GM20431 (cell line): Measurements from ENCODE around the gene EXOSC9.

Experiments
- in situ Hi-C: fragments of 300-500 bp; cut with MseI, MboI; formaldehyde crosslinking; loops from one replicate; pipeline ENCODE4 v1.15.0; 2020; ENCODE audit warnings: low sequenced_read_pairs; ENCODE audit not compliant: unreplicated experiment

EXOSC9 gene

GRCh38 chr4:121788896-121789295 is 12.2 kb upstream of the EXOSC9 start:
- in situ Hi-C loops: no loop called here

DNA sequence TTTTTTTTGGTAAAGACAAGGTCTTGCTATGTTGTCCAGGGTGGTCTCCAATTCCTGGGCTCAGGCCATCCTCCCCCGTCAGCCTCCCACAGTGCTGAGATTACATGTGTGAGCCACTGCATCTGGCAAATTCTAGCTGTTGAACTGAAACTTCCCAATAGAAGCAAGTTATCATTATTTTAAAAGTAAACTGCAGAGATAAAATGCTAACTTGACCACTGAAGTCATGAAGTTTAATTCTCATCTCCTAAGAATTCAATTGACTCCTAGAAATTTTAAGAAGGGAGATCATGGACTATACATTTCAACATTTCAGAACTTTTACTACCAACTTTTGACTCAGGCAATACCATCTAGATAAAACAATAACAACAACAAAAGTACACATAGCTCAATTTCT is 11.7 kb upstream of the EXOSC9 start:
- in situ Hi-C loops: no loop called here

DNA sequence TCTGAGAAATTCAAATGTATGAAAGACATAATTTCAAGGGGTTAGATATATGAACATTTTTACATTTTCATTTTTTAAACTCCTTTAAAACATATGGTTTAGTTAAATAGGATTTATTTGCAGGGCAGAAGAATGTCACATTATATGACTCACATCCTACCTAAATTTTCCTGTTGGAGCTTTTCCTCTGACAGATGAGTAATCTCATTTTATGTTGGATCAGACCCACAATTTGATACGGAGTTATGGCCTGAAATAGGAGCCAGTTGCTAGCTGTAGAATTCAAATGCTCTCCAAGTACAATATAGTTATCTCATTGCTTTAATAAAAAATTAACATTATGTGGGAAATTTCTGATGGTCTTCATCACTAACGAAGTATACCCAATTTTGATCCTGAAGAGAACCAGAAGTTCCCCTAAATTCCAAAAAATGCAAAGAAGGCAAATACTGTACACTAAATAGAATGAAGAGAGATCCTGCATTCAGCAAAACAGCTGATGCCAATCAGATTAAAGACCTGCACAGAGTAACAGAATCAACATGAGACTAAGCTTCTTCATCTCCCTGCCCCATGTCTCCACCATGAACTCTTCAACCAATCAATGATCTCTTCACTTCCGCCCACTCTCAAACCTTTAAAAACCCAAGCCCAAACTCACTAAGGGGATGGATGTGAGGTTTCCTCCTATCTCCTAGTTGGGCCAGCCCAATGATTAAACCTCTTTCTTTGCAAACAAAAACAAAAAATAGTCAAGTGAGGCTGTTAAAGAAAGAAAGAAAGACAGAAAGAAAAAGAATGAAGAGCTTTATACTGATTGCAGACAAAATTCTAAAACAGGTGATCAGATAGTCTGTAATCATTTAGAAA is 10.9 kb upstream of the EXOSC9 start:
- in situ Hi-C loops: no loop called here

DNA sequence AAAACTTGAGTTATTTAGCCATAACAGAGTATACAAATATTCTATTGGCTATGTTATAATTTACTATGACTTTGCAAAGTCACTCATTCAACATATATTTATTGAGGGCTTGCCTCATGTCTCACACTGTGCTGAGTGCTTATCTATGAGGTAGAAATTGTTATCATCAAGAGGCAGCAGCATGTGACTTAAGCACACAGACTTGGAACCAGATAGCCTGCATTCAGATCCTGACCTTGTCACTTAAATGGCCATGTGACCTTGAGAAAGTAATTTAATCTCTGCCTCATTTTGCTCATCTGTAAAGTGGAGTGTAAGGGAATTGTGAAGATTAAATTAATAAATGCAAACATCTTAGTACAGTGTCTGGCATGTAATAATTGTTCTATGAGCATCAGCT is 10.1 kb upstream of the EXOSC9 start:
- in situ Hi-C loops: no loop called here

GRCh38 chr4:121791481-121791880 is 9.6 kb upstream of the EXOSC9 start:
- in situ Hi-C loops: no loop called here

GRCh38 chr4:121792966-121793365 is 8.2 kb upstream of the EXOSC9 start:
- in situ Hi-C loops: no loop called here

DNA sequence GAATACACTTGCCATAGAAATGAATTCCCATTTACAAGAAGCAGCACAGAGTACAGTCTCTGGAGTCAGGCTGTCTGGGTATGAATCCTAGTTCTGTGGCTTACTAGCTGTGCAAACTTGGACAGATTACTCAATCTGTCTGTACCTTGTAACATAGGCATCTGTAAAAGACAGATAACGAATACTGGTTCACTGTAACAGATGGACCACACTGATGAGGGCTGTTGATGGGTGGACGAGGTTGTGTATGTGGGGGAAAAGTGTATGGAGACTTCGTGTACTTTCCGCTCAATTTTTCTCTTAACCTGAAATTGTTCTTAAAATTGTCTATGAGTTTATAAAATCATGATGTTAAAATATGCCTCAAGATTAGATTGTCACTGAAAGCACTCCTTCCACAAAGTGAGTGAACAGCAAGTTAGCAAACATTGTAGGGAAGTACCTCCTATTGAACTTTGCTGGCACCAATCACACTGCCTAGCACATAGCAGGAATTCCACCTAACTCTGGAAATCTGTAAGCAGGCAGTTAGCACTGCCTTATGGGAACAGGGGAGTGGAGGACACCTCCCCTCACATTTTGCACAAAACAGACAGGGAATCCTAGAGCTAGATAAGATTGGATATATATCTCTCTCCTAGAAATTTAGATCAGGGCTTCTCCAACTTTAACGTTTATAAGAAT is 6.5 kb upstream of the EXOSC9 start:
- in situ Hi-C loops: no loop called here

DNA sequence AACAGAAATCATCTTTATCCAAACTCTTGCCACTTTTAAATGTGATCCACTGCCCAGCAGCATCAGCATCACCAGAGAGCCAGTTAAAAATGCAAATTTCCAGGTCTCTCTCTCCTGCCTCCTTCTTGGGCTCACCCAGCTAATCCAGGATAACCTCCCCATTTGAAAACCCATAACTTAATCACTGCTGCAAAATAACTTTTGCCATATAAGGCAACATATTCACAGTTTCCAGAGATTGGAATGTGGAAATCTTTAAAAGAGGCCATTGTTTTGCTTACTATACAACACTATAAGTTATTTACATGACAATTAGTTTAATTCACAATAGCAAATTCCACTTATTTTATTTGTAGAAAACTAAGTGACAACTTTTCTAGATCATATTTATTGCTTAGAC is 4.8 kb upstream of the EXOSC9 start:
- in situ Hi-C loops: no loop called here

- in situ Hi-C loops: no loop called here
Measured at GRCh38 chr4:121799208-121799823, 1.8 kb upstream of the EXOSC9 start.

DNA sequence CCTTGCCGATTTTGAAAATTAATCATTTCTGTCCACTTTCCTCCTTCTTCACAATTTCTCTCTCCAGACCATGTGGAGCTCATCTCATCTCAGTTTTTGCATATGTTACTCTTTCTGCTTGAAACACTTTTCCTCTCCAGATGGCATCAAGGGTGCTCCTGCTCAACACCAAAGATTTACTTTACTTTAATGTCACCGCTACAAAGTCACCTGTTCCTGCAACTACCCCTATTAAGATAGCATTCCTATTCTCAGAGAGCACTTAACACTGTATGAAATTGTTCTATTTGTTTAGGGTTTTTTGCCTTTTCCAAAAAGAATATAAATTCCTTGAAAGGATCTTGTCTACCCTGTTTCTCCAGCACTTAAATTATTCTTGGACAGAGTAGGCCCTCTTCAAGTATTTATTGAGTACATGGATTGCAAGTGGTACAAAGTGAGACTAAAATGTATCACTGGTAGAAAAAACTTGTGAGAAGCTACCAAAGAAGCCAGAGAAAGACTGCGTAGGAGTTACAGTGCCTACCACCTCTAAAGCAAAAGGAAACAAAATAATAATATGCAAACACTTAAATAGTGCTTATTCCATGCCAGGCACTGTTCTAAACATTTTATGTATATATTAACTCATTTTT is 1.1 kb upstream of the EXOSC9 start:
- in situ Hi-C loops: no loop called here

DNA sequence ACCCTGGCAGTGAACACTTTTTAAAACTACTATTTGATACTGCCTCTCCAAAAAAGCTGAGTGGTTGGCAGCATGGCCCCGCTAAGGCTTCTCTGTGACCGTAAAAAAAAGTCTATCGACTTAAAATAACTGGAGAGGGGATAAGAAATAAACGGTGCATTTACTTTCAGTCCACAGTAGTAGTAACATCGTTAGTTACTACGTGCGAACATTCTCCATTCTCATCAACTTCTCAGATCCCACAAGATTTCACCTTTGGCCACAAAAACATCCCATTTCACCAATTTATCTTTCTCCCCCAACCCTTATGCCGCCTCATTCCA is 524 bp upstream of the EXOSC9 start:
- in situ Hi-C loops: no loop called here

DNA sequence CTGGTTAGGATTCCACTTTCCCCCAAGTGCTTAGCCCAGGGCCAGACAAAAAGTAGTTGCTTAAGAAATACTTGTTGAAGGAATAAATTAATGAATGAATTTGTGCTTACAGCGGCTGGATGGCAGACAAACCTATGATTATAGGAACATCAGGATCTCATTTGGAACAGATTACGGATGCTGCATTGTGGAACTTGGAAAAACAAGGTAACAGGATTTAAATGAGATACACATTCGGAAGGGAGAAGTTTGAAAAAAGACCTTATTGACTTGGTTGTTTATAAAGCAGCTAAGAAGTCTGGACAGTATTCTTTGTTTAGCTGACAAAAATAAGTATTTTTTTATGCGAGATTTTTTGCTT is 572 bp downstream of the EXOSC9 start:
- in situ Hi-C loops: no loop called here

- in situ Hi-C loops: no loop called here
Measured at GRCh38 chr4:121806411-121806810, 5.3 kb downstream of the EXOSC9 start.

GRCh38 chr4:121811122-121811521 is 10.0 kb downstream of the EXOSC9 start:
- in situ Hi-C loops: no loop called here

- in situ Hi-C loops: no loop called here
Measured at GRCh38 chr4:121814756-121815155, 13.6 kb downstream of the EXOSC9 start.

DNA sequence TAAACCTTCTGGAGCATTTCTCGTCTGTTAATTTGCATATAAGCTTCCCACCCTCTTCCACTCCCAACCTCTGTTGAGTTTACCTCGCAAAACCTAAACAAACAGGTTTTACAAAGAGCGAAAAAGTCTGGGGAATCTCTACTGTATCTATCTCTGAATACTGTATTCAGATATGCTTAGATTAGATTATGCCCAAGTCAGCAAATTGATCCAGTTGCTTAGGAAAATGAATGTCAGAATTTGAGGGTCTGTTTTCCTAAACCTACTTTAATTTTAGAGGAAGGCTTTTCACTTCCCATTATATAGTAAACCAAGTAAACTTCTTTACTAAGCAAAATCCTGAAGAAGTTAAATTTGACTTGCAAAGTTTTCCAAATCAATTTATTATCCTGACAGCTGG is 15.9 kb downstream of the EXOSC9 start:
- in situ Hi-C loops: no loop called here

DNA sequence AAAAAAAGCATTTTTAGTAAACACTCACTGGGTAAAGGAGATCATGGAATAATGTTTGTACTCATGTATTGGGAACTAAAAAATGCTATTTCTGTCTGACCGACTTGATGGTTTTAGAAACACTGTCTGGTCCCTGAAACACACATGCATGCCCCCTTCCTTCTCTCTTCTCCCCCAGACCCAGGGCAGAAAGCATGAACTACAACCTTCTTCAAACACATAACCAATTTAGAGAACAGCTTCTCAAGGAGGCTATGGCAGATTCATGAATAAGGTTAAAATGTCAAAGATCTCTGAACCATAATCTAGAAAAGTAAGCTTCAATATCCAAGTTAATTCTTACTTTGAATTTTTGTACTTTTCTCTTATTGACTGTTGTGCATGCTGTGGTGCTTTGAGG is 16.6 kb downstream of the EXOSC9 start:
- in situ Hi-C loops: no loop called here

- in situ Hi-C loops: no loop called here
Measured at GRCh38 chr4:121818215-121818614, 17.1 kb downstream of the EXOSC9 start.

DNA sequence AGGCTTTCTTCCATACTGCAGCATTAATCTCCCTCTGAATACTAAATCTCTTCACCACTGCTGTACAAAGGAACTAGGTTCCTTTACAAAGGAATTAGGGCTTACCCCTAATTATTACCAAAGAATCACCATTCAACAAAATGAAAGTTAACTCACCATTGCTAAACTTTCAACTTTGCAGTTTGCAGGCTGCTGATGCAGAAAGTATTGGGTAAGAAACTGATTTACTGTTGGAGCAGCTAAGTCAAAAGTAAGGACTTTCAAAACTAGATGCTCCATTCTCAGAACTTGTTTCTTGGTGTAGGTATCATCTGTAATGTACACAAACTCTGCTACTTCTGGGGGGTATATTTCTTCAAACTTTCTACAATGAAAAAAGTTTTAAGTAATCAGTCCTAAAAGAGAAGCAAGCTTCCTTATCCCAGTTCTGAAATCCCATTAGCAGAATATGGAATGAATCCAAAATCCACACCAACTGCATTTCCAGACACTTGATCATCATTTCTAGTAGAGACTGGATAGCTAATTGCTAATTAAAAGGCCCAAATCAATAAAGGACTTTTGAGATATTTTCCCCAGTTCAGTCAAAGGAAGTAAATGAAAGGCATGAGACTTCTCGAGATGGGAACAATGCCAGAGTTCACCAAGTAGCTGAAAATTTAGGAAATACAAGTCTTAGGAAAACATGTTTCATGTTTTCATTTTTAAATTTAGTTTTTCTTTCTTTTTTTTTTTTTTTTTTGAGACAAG is 18.3 kb downstream of the EXOSC9 start:
- in situ Hi-C loops: no loop called here

- in situ Hi-C loops: no loop called here
Measured at GRCh38 chr4:121822047-121822446, 20.9 kb downstream of the EXOSC9 start.
